LNCaP clone FGC (cell line): ENCODE data around the gene F2RL3.

Experiments used
- DNase-seq: peaks from one replicate; pipeline ENCODE4 v3.0.0-alpha.2; 2011; ENCODE audit warnings: low read depth
- H3K4me3 ChIP-seq: 2 replicates; pipeline ENCODE4 v1.5.1; 2011; ENCODE audit warnings: mild to moderate bottlenecking, low read depth, low read length, control low read depth
- CTCF ChIP-seq: IDR thresholded peaks from 2 replicates; pipeline ENCODE4 v1.5.1; 2012; ENCODE audit warnings: mild to moderate bottlenecking; ENCODE audit not compliant: control insufficient read depth, insufficient read depth; ENCODE audit errors: extremely low read depth

Gene F2RL3

GRCh38 chr19:16853066-16853465, 35.7 kb upstream of the F2RL3 start:
- no peak overlapping the region for H3K4me3 ChIP-seq
- no peak for DNase-seq
- no peak for TF ChIP-seq CTCF

GRCh38 chr19:16856091-16856490, 32.7 kb upstream of the F2RL3 start:
- no peak for DNase-seq
- H3K4me3 ChIP-seq = no peak overlapping the region
- TF ChIP-seq CTCF = no peak

GRCh38 chr19:16859626-16860025, 29.2 kb upstream of the F2RL3 start:
- no peak overlapping the region for H3K4me3 ChIP-seq
- TF ChIP-seq CTCF = no peak
- no peak for DNase-seq

GRCh38 chr19:16860118-16860517, 28.7 kb upstream of the F2RL3 start:
- DNase-seq = no peak
- H3K4me3 ChIP-seq = no peak overlapping the region
- TF ChIP-seq CTCF = no peak

- no peak for TF ChIP-seq CTCF
- no peak for DNase-seq
- no peak overlapping the region for H3K4me3 ChIP-seq
Measured at GRCh38 chr19:16861011-16861410, 27.8 kb upstream of the F2RL3 start.

- DNase-seq = no peak
- no peak for TF ChIP-seq CTCF
- no peak overlapping the region for H3K4me3 ChIP-seq
Measured at GRCh38 chr19:16861834-16862233, 27.0 kb upstream of the F2RL3 start.

- peak; percentile 3 for DNase-seq
- TF ChIP-seq CTCF = no peak
- H3K4me3 ChIP-seq = no peak overlapping the region
Measured at GRCh38 chr19:16862826-16863415, 25.9 kb upstream of the F2RL3 start.
